Measurements from ENCODE around the gene DNAJB13. TPM values are rescaled to one million over a fixed set of nuclear protein-coding genes. Genes with fewer than 3 reads are reported as not detected.

Gene DNAJB13
- total RNA-seq, 1 experiment from 2014 or later = not detected

- no peaks in the 10 kb centered on the region; the same call in 1 of the 2 replicates for H3K4me1 ChIP-seq (ENCODE audit: insufficient read depth, low read length)
- no peaks in the 10 kb centered on the region; a peak in 1 of 5 replicates for H3K9me3 Mint-ChIP-seq
- H3K27ac Mint-ChIP-seq = no peak overlapping the region
- H3K23me2 ChIP-seq (ENCODE audit: insufficient read length, low read depth, low read length, poor library complexity, severe bottlenecking) = peaks cover 11% of the 10 kb centered on the region
- no peak overlapping the region for H3K4me3 Mint-ChIP-seq
- H3K23ac ChIP-seq (ENCODE audit: insufficient read length, low read depth, low read length) = no peak overlapping the region
- H3K9ac ChIP-seq (ENCODE audit: extremely low read depth, insufficient read length, low read length) = no peak overlapping the region
- WGBS (ENCODE audit: extremely low coverage, insufficient read length, low lambda C conversion rate) = no CpG with 5 or more reads among the region's 3 CpGs
- no peak overlapping the region for H3K27ac ChIP-seq (ENCODE audit: insufficient read length, low read depth, low read length)
- no peak overlapping the region for H3K14ac ChIP-seq (ENCODE audit: insufficient read depth, low read length)
- no peak overlapping the region for H3T11ph ChIP-seq (ENCODE audit: low read length)
- H3K27me3 Mint-ChIP-seq (ENCODE audit: low read depth) = peaks cover 12% of the 10 kb centered on the region
- H3K18ac ChIP-seq (ENCODE audit: insufficient read length, low read depth, low read length) = no peak overlapping the region
- no peak overlapping the region for H3K56ac ChIP-seq (ENCODE audit: insufficient read length, low read depth, low read length)
- H4K5ac ChIP-seq (ENCODE audit: insufficient read length, low read depth, low read length) = no peak overlapping the region
- no peak overlapping the region for H2AK5ac ChIP-seq (ENCODE audit: insufficient read length, low read length)
- H3K27me3 ChIP-seq (ENCODE audit: insufficient read depth, low read length) = no peaks in the 10 kb centered on the region
- H4K91ac ChIP-seq (ENCODE audit: insufficient read length, low read depth, low read length) = no peak overlapping the region
- no peak for TF ChIP-seq CTCF (conservative IDR thresholded peaks at IDR 0.05)
- no peak for DNase-seq
- no peaks in the 10 kb centered on the region for H4K20me1 ChIP-seq (ENCODE audit: control insufficient read depth, insufficient read depth, insufficient read length)
- H3K4me1 Mint-ChIP-seq = peaks cover 28 to 40% of the 10 kb centered on the region in 2 experiments
- no peaks in the 10 kb centered on the region for H3K79me1 ChIP-seq (ENCODE audit: insufficient read depth, low read depth, low read length, poor library complexity, severe bottlenecking)
- H3K9me3 ChIP-seq (ENCODE audit: control insufficient read depth, low read depth, low read length) = no peaks in the 10 kb centered on the region
- no peak overlapping the region for H3K4ac ChIP-seq (ENCODE audit: low read depth, low read length)
- H2AFZ ChIP-seq (ENCODE audit: low read length) = no peak overlapping the region
- H3K79me2 ChIP-seq (ENCODE audit: insufficient read depth, low read length) = 0 out of 2 replicates have a peak, but pooled peaks cover 2% of the 10 kb centered on the region
- no peak overlapping the region for H2BK15ac ChIP-seq (ENCODE audit: low read depth, low read length)
- peaks cover 57 to 78% (median 77%) of the 10 kb centered on the region in 3 experiments; a peak in 6 of 7 replicates for H3K36me3 Mint-ChIP-seq (ENCODE audit: insufficient read depth in 1 of 3, low read depth in 3 of 3)
- no peak overlapping the region for H2BK12ac ChIP-seq (ENCODE audit: insufficient read length, low read depth, low read length)
- H4K8ac ChIP-seq (replicated peaks; ENCODE audit: insufficient read length, low read depth, low read length) = no peak overlapping the region
- no peak overlapping the region for H3K4me2 ChIP-seq (ENCODE audit: insufficient read depth, insufficient read length, low read length)
- no peak overlapping the region for H2BK20ac ChIP-seq (ENCODE audit: low read depth, low read length, poor library complexity, severe bottlenecking)
- no peak overlapping the region for H2BK120ac ChIP-seq (ENCODE audit: low read depth, low read length, poor library complexity, severe bottlenecking)
- H2BK5ac ChIP-seq (ENCODE audit: insufficient read length, low read length) = no peak overlapping the region
Measured at GRCh38 chr11:73978576-73979086, 27.8 kb downstream of the DNAJB13 start.

Measured in H9 (cell line).